DMS53 treated with DMSO at 0.1 percent for 48 hours (cell line): ENCODE data around the gene KCNQ5.
"Not testable (repeated sequence)": the region's sequence is repeated elsewhere in the genome, so short reads cannot be mapped to it uniquely, and the experiment has no call there.

Experiments used
- DNase-seq: peaks from one replicate; lab custom pipeline; 2025; ENCODE audit not compliant: unreplicated experiment; lab: John Stamatoyannopoulos, UW

Gene KCNQ5

DNA sequence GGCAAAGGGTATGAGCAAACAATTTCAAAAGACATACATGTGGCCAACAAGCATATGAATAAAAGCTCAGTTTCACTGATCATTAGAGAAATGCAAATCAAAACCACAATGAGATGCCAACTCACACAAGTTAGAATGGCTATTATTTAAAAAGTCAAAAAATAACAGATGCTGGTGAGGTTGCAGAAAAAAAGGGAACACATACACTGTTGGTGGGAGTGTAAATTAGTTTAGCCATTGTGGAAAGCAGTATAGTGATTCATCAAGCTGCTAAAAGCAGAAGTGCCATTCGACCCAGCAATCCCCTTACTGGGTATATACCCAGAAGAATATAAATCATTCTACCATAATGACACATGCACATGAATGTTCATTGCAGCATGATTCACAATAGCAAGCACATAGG is 610.1 kb downstream of the KCNQ5 start:
- DNase-seq: no peak

DNA sequence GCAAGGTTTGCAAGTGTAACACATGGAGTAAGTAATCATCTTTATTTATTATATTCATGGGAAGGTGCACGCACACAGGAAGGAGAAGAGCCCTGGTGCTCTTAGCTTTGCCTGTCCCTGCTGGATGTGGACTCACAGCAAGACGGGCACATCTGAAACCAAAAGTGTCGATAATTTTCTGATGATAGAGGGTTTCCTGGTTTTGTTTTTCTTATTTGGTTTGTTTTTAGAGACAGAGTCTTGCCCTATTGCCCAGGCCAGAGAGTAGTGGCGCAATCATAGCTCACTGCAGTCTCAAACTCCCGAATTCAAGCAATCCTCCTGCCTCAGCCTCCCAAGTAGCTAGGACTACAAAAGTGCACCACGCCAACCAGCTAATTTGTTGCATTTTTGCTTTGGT is 611.2 kb downstream of the KCNQ5 start:
- no peak for DNase-seq

DNA sequence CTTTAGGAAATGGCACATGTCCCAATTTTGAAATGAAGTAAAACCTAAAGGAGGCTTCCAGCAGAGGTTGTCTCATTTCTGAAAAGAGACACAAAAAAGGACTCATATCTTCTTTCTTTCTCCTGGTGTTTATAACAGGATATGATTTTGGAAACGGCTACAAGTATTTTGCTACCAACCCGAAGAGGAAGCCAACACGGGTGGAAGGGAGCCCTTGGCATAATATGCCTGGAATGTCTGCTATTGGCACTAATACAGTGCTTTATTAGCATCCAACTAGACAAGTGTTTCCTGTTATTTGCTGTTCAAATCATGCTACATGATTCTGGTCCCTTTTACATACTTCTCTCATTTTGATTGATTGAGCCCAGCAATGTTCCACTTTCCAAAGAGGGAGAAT is 612.1 kb downstream of the KCNQ5 start:
- DNase-seq: not testable (repeated sequence)

DNA sequence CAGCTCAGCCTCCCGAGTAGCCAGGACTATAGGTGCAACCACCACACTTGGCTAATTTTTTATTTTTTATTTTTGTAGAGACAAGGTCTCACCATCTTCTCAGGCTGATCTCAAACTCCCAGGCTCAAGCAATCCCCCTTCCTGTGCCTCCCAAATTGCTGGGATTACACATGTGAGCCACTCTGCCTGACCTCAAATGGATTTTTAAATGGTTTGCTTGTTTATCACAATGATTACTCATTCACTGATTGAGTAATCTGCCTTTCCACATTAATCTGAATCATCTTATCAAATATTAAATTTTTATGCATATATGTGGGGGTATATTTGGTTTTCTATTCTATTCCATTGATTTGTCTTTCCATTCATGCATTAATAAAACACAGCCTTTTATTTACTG is 612.9 kb downstream of the KCNQ5 start:
- DNase-seq: no peak

DNA sequence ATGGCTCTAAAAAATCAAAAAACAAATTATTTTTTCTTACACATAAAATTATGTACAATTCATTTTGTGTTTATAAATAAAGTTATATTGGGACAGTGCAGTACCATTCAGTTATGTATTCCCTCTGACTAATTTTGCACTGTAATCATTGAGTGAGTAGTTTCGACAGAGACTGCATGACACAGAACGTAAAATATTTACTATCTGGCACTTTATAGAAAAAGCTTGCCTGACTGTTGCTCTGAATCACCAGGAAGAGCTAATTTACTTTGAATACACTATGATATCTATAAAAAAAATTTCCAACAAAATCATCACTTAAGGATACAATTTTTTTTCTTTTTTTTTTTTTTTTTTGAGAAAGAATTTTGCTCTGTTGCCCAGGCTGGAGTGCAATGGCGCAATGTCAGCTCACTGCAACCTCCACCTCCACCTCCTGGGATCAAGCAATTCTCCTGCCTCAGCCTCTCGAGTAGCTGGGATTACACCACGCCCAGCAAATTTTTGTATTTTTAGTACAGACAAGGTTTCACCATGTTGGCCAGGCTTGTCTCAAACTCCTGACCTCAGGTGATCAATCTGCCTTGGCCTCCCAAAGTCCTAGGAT is 614.4 kb downstream of the KCNQ5 start:
- no peak for DNase-seq

DNA sequence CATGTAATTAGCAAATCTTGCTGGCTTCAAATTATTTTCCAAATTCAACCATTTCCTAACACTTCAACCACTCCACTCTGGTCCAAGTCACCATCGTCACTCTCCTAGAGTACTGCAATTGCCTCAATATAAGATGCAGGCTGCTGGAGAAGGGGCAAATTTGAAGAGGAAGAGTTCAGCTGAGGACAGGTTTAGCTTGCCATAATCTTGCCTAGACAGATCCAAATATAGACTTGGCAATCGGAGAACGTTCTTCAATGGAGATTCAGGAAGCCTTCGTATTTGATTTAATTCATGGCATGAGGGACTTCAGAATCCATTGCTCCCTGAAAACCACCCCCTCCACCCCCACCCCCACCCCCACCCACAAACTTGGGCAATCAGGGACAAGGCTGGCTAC is 618.9 kb downstream of the KCNQ5 start:
- DNase-seq: no peak

DNA sequence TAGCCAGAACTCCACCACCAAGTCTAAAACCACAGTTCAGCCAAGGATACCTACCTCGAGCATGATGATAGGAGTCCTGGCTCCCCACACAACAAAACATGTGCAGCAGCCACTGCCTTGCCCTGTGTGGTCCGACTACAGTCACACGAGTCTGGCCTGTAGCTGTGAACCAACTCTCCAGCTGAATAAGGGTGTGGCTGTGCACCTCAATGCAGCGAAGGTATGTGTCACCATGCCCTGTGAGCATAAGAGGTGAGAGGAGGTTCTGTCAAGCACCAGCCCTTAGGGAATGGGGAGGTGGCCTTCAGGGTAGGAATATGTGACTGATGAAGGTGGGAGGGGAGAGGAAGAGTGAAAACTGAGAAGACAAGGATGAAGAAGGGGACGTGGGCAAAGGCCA is 620.1 kb downstream of the KCNQ5 start:
- no peak for DNase-seq
